Naive thymus-derived CD4-positive, alpha-beta T cell (primary cell): ENCODE results near the gene ZNRD2. TPM values are rescaled to one million over a fixed set of nuclear protein-coding genes. Genes with fewer than 3 reads are reported as not detected.

Experiments
- ATAC-seq: fragments of 150-1000 bp; cut with Tn5 transposase; 2 replicates; pipeline ENCODE4 v1.10.0; 2021; ENCODE audit warnings: mild to moderate bottlenecking, moderate library complexity
- CTCF ChIA-PET: fragments of 350-600 bp; sonication (Branson Sonifier 250); formaldehyde crosslinking; loops from one replicate; lab custom pipeline; 2021; ENCODE audit warnings: antibody characterized with exemption; lab: Charles Lee
- POLR2A ChIA-PET: fragments of 350-600 bp; sonication (Branson Sonifier 250); formaldehyde crosslinking; loops from one replicate; lab custom pipeline; 2021; ENCODE audit warnings: antibody characterized with exemption, inconsistent platforms; lab: Charles Lee
- DNase-seq, 9 donors: peaks; one replicate each; pipeline versions ENCODE4 v3.0.0 to v3.0.0-alpha.2; 2020 to 2022; ENCODE audit warnings: mixed read lengths in 1 of 9
- H3K27ac ChIP-seq: one replicate; pipeline ENCODE4 v1.7.0; 2013; ENCODE audit warnings: mild to moderate bottlenecking, low read depth, low read length, moderate library complexity
- H3K27me3 ChIP-seq, 2 donors: one replicate each; pipeline ENCODE4 v1.7.0; 2013; ENCODE audit warnings: low read length in 2 of 2, mild to moderate bottlenecking in 2 of 2, moderate library complexity in 2 of 2; ENCODE audit not compliant: control insufficient read depth in 2 of 2, insufficient read depth in 2 of 2
- H3K36me3 ChIP-seq, 3 experiments: 1 replicate in 2 of 3; 2 replicates in 1 of 3; pipeline ENCODE4 v1.7.0; 2013; ENCODE audit warnings: low read length in 3 of 3, mild to moderate bottlenecking in 3 of 3, moderate library complexity in 1 of 3; ENCODE audit not compliant: insufficient read depth in 3 of 3, control insufficient read depth in 2 of 3
- H3K4me1 ChIP-seq, 2 donors: one replicate each; pipeline ENCODE4 v1.7.0; 2013; ENCODE audit warnings: low read length in 2 of 2, mild to moderate bottlenecking in 2 of 2, moderate library complexity in 1 of 2; ENCODE audit not compliant: control insufficient read depth in 2 of 2, insufficient read depth in 2 of 2
- H3K4me3 ChIP-seq: 2 replicates; pipeline ENCODE4 v1.7.0; 2013; ENCODE audit warnings: mild to moderate bottlenecking, low read length
- H3K9me3 ChIP-seq, 3 experiments: 1 replicate in 2 of 3; 2 replicates in 1 of 3; pipeline ENCODE4 v1.7.0; 2013; ENCODE audit warnings: low read length in 3 of 3; ENCODE audit not compliant: control insufficient read depth in 2 of 3
- H3K27ac Mint-ChIP-seq, 9 donors: one replicate each; pipeline ENCODE4 v1.8.0; 2020 to 2022; ENCODE audit warnings: mixed read lengths in 9 of 9, mild to moderate bottlenecking in 8 of 9, moderate library complexity in 5 of 9, inconsistent platforms in 2 of 9
- H3K27me3 Mint-ChIP-seq, 5 donors: one replicate each; pipeline ENCODE4 v1.8.0; 2021 to 2022; ENCODE audit warnings: mixed read lengths in 5 of 5, mild to moderate bottlenecking in 1 of 5
- H3K36me3 Mint-ChIP-seq, 5 donors: one replicate each; pipeline ENCODE4 v1.8.0; 2020 to 2022; ENCODE audit warnings: mixed read lengths in 5 of 5, mild to moderate bottlenecking in 3 of 5, inconsistent platforms in 1 of 5
- H3K4me1 Mint-ChIP-seq, 7 donors: one replicate each; pipeline ENCODE4 v1.8.0; 2020 to 2022; ENCODE audit warnings: mixed read lengths in 7 of 7, mild to moderate bottlenecking in 3 of 7, inconsistent platforms in 1 of 7
- H3K4me3 Mint-ChIP-seq, 10 donors: one replicate each; pipeline ENCODE4 v1.8.0; 2020 to 2022; ENCODE audit warnings: mild to moderate bottlenecking in 10 of 10, mixed read lengths in 10 of 10, moderate library complexity in 6 of 10, inconsistent platforms in 2 of 10
- H3K9me3 Mint-ChIP-seq, 11 donors: one replicate each; pipeline ENCODE4 v1.8.0; 2020 to 2022; ENCODE audit warnings: mixed read lengths in 11 of 11, mild to moderate bottlenecking in 4 of 11, inconsistent platforms in 1 of 11, moderate library complexity in 1 of 11
- intact Hi-C, 2 donors: fragments of 100-400 bp; cut with micrococcal nuclease; formaldehyde crosslinking; loops; one replicate each; pipeline ENCODE4 v1.15.1; 2023
- polyA plus RNA-seq, 2 donors: library from polyadenylated mRNA; unstranded; fragments of 300-500 nt; fragmentation: Illumina TruSeq; gene quantifications; one replicate each; pipeline ENCODE4 v1.2.3, GENCODE V29; 2021
- total RNA-seq, 6 experiments: library from RNA in 5 of 6; stranded (reverse) in 5 of 6; gene quantifications; 1 replicate in 5 of 6; 2 replicates in 1 of 6; pipeline ENCODE4 v1.2.3 and lab custom pipeline; 2021 to 2026

Gene ZNRD2
- total and polyA plus RNA-seq, 7 experiments from 2014 or later = 29.1 to 86.0 (median 40.2) TPM

DNA sequence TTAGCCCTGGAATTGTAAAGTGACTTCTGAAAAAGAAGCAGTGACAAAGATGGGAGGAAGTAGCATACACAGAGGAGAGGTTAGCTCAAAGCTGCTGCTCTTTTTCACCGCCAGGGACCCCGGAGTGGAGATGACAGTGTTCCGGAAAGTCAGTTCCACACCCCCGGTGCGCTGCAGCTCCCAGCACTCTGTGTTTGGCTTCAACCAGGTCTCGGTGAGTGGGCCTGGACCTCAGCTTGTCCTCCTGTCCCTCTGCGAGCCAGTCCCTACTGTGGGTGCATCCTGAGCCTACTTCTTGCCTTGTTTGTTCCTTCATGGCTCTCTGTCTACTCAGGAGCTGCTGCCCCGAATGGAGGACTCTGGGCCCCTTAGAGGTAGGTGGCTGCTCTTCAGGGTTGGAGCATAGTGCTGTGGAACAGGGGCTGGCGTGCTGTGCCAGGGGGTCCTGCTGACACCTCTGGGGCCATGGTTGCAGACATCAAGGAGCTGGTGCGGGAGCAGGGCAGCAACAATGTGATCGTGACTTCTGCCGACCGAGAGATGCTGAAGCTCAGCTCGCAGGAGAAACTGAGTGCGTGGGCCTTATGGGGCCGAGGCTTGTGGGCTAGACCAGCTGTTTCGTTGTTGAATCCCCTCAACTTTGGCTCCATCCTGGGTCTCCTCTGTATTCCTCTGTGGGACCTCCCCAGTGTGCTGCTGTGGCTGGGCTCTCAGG is 47.0 kb downstream of the ZNRD2 start:
- Mint-ChIP-seq H3K4me1 (peaks cover 16 to 33% (median 24%) of the 10 kb centered on the region in 7 donors), H3K9me3 (peaks cover 0 to 2% (median 0%) of the 10 kb centered on the region in 11 donors), H3K36me3 (peaks cover 0 to 22% (median 3%) of the 10 kb centered on the region in 5 donors), H3K4me3 (peak overlapping the region; percentile 91 to 99 (median 94)), H3K27me3 (peaks cover 0 to 6% (median 0%) of the 10 kb centered on the region in 5 donors), H3K27ac (peak overlapping the region; percentile 60 to 95 (median 90))
- peak overlapping the region; percentile 91 for H3K27ac ChIP-seq
- peak overlapping the region; percentile 72 for H3K4me3 ChIP-seq
- H3K9me3 ChIP-seq = no peaks in the 10 kb centered on the region
- intact Hi-C loops = loop anchor here in 1 of 2 donors (5.0 kb wide), 1 partner anchor 1300 kb away; the partner anchor contains the start of genes PRDX5 and TRMT112
- ATAC-seq (no peak), DNase-seq (no peak)
- ChIA-PET POLR2A (interaction anchor here (0.5 to 6.7 kb wide), 9 partner anchors 9 to 118 kb away, joined by 3 to 52 read pairs (median 4); partner anchors contain the start of genes MALAT1, RELA and SIPA1), CTCF (interaction anchor here (0.5 to 0.7 kb wide), 2 partner anchors 21 to 46 kb away, joined by 3 to 4 read pairs; partner anchors contain the start of gene SIPA1)
- H3K27me3 ChIP-seq = no peaks in the 10 kb centered on the region
- peaks cover 12 to 68% (median 20%) of the 10 kb centered on the region in 3 experiments for H3K36me3 ChIP-seq
- peaks cover 23 to 27% of the 10 kb centered on the region in 2 donors for H3K4me1 ChIP-seq

DNA sequence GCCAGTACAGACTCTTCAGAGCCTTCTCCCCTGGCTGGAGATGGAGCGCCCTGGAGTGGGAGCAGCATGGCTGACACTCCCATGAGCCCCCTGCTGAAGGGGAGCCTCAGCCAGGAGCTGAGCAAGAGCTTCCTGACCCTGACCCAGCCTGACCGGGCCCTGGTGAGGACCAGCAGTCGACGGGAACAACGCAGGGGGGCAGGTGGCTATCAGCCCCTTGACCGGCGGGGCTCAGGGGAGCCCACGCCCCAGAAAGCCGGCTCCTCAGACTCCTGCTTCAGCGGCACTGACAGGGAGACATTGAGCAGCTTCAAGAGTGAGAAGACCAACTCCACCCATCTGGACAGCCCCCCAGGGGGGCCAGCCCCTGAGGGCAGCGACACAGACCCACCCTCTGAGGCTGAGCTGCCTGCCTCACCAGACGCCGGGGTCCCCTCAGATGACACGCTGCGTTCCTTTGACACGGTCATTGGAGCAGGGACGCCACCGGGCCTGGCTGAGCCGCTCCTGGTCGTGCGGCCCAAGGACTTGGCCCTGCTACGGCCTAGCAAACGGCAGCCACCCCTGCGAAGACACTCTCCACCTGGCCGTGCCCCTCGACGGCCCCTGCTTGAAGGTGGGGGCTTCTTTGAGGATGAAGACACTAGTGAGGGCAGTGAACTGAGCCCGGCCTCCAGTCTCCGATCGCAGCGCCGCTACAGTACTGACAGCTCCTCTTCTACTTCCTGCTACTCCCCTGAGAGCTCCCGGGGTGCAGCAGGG is 47.9 kb downstream of the ZNRD2 start:
- no peaks in the 10 kb centered on the region for H3K9me3 ChIP-seq
- no peak overlapping the region for H3K4me3 ChIP-seq
- DNase-seq (no peak), ATAC-seq (no peak)
- H3K4me1 Mint-ChIP-seq = peaks cover 12 to 24% (median 19%) of the 10 kb centered on the region in 7 donors
- peaks cover 12 to 75% (median 24%) of the 10 kb centered on the region in 3 experiments for H3K36me3 ChIP-seq
- H3K27ac Mint-ChIP-seq = peak overlapping the region in 2 of 9 donors; percentile 31 to 33
- ChIA-PET CTCF (no interaction called here), POLR2A (interaction anchor here (0.7 to 6.7 kb wide), 4 partner anchors 10 to 44 kb away, joined by 3 to 52 read pairs (median 24); partner anchors contain the start of genes RELA and SIPA1)
- H3K27ac ChIP-seq = no peak overlapping the region
- peaks cover 14 to 18% of the 10 kb centered on the region in 2 donors for H3K4me1 ChIP-seq
- H3K9me3 Mint-ChIP-seq = peaks cover 0 to 2% (median 0%) of the 10 kb centered on the region in 11 donors
- peaks cover 0 to 6% (median 0%) of the 10 kb centered on the region in 5 donors for H3K27me3 Mint-ChIP-seq
- no peaks in the 10 kb centered on the region for H3K27me3 ChIP-seq
- peaks cover 0 to 20% (median 6%) of the 10 kb centered on the region in 5 donors for H3K36me3 Mint-ChIP-seq
- intact Hi-C loops = loop anchor here in 1 of 2 donors (5.0 kb wide), 1 partner anchor 1301 kb away; the partner anchor contains the start of genes PRDX5 and TRMT112
- peak overlapping the region in 5 of 10 donors; percentile 17 to 99 (median 95) for H3K4me3 Mint-ChIP-seq

DNA sequence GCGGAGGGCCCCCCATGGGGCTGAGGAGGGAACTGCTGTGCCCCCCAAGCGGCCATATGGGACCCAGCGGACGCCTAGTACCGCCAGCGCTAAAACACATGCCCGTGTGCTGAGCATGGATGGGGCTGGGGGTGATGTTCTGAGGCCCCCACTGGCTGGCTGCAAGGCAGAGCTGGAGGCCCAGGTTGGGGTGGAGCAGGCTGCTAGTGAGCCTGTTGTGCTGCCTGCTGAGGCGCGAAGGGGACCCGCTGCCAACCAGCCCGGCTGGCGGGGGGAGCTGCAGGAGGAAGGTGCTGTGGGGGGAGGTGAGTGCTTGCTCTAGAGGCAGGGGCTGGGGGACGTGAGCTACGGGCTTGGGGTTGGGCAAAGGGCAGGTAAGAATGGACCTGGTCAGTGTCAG is 48.5 kb downstream of the ZNRD2 start:
- POLR2A ChIA-PET = no interaction called here
- Mint-ChIP-seq H3K9me3 (peaks cover 0 to 2% (median 0%) of the 10 kb centered on the region in 11 donors), H3K4me1 (peaks cover 12 to 23% (median 17%) of the 10 kb centered on the region in 7 donors), H3K36me3 (peaks cover 0 to 20% (median 6%) of the 10 kb centered on the region in 5 donors), H3K27ac (peak overlapping the region in 1 of 9 donors; percentile 62), H3K27me3 (peaks cover 0 to 6% (median 0%) of the 10 kb centered on the region in 5 donors), H3K4me3 (peak overlapping the region in 2 of 10 donors; percentile 36 to 71)
- no peak overlapping the region for H3K27ac ChIP-seq
- intact Hi-C loops = loop anchor here in 1 of 2 donors (5.0 kb wide), 1 partner anchor 1301 kb away; the partner anchor contains the start of genes PRDX5 and TRMT112
- no peak for ATAC-seq
- H3K36me3 ChIP-seq = peaks cover 12 to 79% (median 27%) of the 10 kb centered on the region in 3 experiments
- H3K27me3 ChIP-seq = no peaks in the 10 kb centered on the region
- no peaks in the 10 kb centered on the region for H3K9me3 ChIP-seq
- peaks cover 13 to 16% of the 10 kb centered on the region in 2 donors for H3K4me1 ChIP-seq
- CTCF ChIA-PET = no interaction called here
- no peak overlapping the region for H3K4me3 ChIP-seq
- DNase-seq = no peak

DNA sequence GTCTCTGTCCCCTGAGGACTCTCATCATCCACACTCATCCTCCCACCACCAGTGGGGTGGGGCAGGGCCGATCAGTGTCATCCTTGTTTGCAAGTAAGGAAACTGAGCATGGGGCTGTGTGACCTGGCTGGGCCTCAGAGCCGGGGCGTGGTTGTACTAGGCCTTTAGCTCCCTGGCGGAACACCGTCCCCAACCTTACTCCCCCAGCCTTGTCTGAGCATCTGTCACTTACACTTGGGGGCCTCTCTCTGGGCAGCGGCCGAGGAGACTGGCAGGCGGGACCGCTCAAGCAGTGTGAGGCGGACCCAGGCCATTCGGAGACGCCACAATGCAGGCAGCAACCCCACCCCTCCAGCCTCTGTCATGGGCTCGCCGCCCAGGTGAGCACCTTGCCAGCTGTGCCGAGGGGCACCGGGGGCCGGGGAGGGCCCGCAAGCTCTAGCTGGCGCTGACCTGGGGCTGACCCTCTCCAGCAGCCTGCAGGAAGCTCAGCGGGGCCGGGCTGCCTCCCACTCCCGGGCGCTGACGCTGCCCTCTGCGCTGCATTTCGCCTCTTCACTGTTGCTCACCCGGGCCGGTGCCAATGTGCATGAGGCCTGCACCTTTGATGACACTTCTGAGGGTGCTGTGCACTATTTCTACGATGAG is 49.1 kb downstream of the ZNRD2 start:
- Histone ChIP-seq H3K36me3 (peaks cover 12 to 82% (median 28%) of the 10 kb centered on the region in 3 experiments), H3K4me1 (peaks cover 13 to 16% of the 10 kb centered on the region in 2 donors), H3K27me3 (no peaks in the 10 kb centered on the region), H3K9me3 (no peaks in the 10 kb centered on the region), H3K27ac (no peak overlapping the region), H3K4me3 (no peak overlapping the region)
- peaks cover 0 to 22% (median 6%) of the 10 kb centered on the region in 5 donors for H3K36me3 Mint-ChIP-seq
- no peak overlapping the region for H3K27ac Mint-ChIP-seq
- peak overlapping the region in 2 of 10 donors; percentile 36 to 71 for H3K4me3 Mint-ChIP-seq
- ATAC-seq = no peak
- intact Hi-C loops = loop anchor here in 1 of 2 donors (5.0 kb wide), 1 partner anchor 1302 kb away; the partner anchor contains the start of genes PRDX5 and TRMT112
- peaks cover 12 to 23% (median 15%) of the 10 kb centered on the region in 7 donors for H3K4me1 Mint-ChIP-seq
- ChIA-PET CTCF (interaction anchor here (0.6 kb wide), 1 partner anchor 59 kb away, joined by 3 read pairs; no protein-coding TSS in a partner anchor), POLR2A (no interaction called here)
- H3K9me3 Mint-ChIP-seq = peaks cover 0 to 2% (median 0%) of the 10 kb centered on the region in 11 donors
- peaks cover 0 to 6% (median 0%) of the 10 kb centered on the region in 5 donors for H3K27me3 Mint-ChIP-seq
- no peak for DNase-seq

DNA sequence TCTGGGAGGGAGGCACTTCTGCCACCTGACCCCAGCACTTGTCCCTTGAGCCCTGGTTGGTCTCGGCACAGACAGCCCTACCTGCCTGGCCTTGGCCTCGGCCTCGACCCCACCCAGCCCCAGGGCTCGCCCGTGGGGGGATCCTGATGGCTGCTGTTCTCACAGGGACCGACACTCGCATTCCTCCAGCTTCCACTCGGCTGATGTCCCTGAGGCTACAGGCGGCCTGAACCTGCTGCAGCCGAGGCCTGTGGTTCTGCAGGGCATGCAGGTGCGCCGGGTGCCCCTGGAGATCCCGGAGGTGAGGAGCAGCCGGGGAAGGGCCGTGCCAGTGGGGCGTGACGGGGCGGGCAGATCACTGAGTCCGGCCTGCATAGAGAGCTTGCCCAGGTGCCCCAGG is 50.4 kb downstream of the ZNRD2 start:
- POLR2A ChIA-PET = interaction anchor here (1.1 to 1.4 kb wide), 2 partner anchors 19 to 32 kb away, joined by 3 to 6 read pairs; no protein-coding TSS in a partner anchor
- Mint-ChIP-seq H3K36me3 (peaks cover 0 to 22% (median 6%) of the 10 kb centered on the region in 5 donors), H3K9me3 (no peaks in the 10 kb centered on the region), H3K4me1 (peaks cover 11 to 22% (median 15%) of the 10 kb centered on the region in 7 donors), H3K27ac (no peak overlapping the region), H3K4me3 (no peak overlapping the region), H3K27me3 (no peaks in the 10 kb centered on the region)
- ATAC-seq = no peak
- H3K27ac ChIP-seq = no peak overlapping the region
- no peak for DNase-seq
- CTCF ChIA-PET = no interaction called here
- intact Hi-C loops = no loop called here
- H3K9me3 ChIP-seq = no peaks in the 10 kb centered on the region
- peaks cover 12 to 87% (median 30%) of the 10 kb centered on the region in 3 experiments for H3K36me3 ChIP-seq
- H3K27me3 ChIP-seq = no peaks in the 10 kb centered on the region
- H3K4me1 ChIP-seq = peaks cover 13 to 16% of the 10 kb centered on the region in 2 donors
- no peak overlapping the region for H3K4me3 ChIP-seq
